Adipocyte (in vitro differentiated cells): ENCODE data around the gene COQ8A.

ENCODE experiments used
- DNase-seq: peaks from one replicate; pipeline ENCODE4 v3.0.0-alpha.2; 2015; ENCODE audit warnings: low read depth
- H3K27me3 ChIP-seq: replicated peaks from 2 replicates; pipeline ENCODE4 v1.7.0; 2013; ENCODE audit warnings: mild to moderate bottlenecking, low read length, moderate library complexity; ENCODE audit not compliant: control insufficient read depth, insufficient read depth
- H3K36me3 ChIP-seq: 2 replicates; pipeline ENCODE4 v1.7.0; 2013; ENCODE audit warnings: low read length, mild to moderate bottlenecking, moderate library complexity; ENCODE audit not compliant: control insufficient read depth, insufficient read depth, severe bottlenecking
- H3K4me1 ChIP-seq: 2 replicates; pipeline ENCODE4 v1.7.0; 2013; ENCODE audit warnings: mild to moderate bottlenecking, low read length, moderate library complexity; ENCODE audit not compliant: control insufficient read depth, insufficient read depth
- H3K4me3 ChIP-seq: 2 replicates; pipeline ENCODE4 v1.7.0; 2013; ENCODE audit warnings: mild to moderate bottlenecking, low read length, moderate library complexity
- H3K9ac ChIP-seq: 2 replicates; pipeline ENCODE4 v1.7.0; 2013; ENCODE audit warnings: mild to moderate bottlenecking, low read length, moderate library complexity
- H3K9me3 ChIP-seq: 2 replicates; pipeline ENCODE4 v1.7.0; 2013; ENCODE audit warnings: mild to moderate bottlenecking, low read length, moderate library complexity; ENCODE audit not compliant: control insufficient read depth

The COQ8A gene

DNA sequence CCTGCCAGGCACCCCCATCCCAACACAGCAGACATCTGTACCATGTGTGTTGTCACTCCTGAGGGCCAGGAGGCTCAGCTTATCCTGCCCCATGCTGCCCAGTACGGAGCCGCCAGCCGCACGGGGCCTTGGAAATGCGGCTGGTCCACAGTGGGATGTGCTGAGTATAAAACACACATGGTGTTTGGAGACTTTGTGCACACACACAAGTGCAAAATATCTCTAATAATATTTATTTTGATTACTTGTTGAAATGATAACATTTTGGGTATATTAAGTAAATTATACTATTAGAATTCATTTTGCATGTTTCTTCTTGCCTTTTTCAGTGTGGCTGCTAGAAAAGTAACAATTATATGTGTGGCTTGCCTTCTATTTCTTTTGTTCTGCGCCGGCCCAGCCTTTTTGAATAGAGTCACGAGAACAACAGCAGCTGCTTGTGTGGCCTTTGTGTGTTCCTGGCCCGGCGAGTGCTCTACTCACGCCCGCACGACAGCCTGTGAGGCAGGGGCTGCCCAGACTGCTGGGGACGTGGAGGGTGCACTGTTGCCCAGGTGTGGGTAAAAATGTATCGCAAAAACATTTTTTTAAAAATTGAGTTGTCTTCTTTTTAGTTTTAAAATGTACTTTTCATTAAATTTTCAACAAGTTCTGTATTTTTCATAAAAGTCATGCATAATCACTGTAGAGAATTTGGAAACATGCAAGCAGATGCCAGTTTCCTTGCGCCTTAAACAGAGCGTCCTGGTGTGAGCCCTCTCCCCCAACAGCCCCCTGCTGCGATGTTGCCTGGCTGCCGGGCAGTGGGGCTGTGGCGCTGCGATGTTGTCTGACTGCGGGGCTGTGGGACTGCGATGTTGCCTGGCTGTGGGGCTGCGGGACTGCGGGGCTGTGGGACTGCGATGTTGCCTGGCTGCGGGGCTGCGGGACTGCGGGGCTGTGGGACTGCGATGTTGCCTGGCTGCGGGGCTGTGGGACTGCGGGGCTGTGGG, 35.5 kb downstream of the COQ8A start:
- H3K9me3 ChIP-seq = peaks cover 11% of the 10 kb centered on the region
- H3K4me1 ChIP-seq = peaks cover 49% of the 10 kb centered on the region
- H3K4me3 ChIP-seq = no peak overlapping the region
- DNase-seq = no peak
- peaks cover 24% of the 10 kb centered on the region for H3K36me3 ChIP-seq
- H3K9ac ChIP-seq = peak overlapping the region; percentile 84
- no peaks in the 10 kb centered on the region for H3K27me3 ChIP-seq

DNA sequence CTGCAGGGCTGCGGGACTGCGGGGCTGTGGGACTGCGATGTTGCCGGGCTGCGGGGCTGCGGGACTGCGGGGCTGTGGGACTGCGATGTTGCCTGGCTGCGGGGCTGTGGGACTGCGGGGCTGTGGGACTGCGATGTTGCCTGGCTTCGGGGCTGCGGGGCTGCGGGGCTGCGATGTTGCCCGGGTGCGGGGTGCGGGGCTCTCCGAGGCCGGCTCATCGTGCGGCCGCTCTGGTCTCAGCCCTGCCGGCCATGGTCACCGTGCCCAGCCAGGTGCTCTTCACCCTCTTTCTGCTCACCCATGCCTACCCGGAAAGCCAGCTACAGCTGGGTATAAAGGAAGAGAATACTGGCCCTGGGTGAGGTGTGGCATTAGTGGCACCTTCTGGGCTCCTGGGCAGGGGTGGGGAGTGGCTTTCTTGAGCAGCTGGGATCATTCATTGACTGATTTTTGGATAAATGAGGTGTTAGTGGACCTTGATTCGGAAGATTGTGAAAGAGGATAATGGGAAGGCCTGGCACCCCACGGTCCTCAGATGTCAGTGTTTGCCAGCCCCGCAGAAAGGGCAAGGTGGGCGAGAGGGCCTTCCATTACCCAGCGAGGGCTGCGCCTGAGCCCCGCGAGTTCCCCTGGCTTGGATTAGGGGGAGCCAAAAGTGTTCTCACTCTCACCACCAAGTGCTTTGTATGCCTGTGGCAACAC, 36.3 kb downstream of the COQ8A start:
- Histone ChIP-seq H3K4me3 (no peak overlapping the region), H3K9me3 (peaks cover 10% of the 10 kb centered on the region), H3K27me3 (no peaks in the 10 kb centered on the region), H3K9ac (no peak overlapping the region), H3K36me3 (peaks cover 22% of the 10 kb centered on the region), H3K4me1 (peaks cover 52% of the 10 kb centered on the region)
- no peak for DNase-seq

DNA sequence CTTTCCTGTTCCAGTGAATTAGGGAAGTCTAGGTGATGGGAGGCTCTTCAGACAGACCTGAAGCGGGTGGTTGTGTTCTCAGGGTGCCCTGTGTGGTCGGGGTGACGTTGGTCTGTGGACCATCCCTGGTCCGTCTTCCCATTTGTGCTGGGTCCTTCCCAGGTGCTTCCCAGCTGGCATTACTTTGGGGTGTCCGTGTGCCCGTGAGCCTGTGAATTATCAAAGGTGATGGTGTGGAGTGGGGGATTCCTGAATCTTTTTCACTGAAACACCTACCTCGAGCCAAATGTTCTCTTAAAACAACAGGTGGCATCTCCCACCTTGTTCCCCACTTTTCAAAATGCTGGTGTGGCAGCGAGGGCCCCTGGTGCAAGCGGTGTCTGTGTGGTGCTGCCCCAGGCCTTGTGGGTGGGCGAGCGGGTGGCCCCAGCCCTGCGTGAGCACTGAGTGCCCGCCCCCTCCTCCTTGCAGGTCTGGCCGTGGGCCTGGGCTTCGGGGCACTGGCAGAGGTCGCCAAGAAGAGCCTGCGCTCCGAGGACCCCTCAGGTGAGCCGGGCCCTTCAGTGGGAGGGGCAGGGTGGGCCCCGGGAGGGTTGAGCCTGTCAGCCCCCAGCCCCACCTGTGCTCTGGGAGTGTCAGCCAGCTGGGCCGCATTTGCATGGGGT, 37.0 kb downstream of the COQ8A start:
- H3K4me3 ChIP-seq = no peak overlapping the region
- H3K9me3 ChIP-seq = peaks cover 3% of the 10 kb centered on the region
- no peak overlapping the region for H3K9ac ChIP-seq
- H3K36me3 ChIP-seq = peaks cover 16% of the 10 kb centered on the region
- H3K27me3 ChIP-seq = no peaks in the 10 kb centered on the region
- no peak for DNase-seq
- peaks cover 52% of the 10 kb centered on the region for H3K4me1 ChIP-seq

GRCh38 chr1:226977643-226978431, 37.7 kb downstream of the COQ8A start:
- DNase-seq = no peak

GRCh38 chr1:226978432-226979114, 38.5 kb downstream of the COQ8A start:
- Histone ChIP-seq H3K4me1 (peaks cover 42% of the 10 kb centered on the region), H3K9me3 (no peaks in the 10 kb centered on the region), H3K36me3 (peaks cover 24% of the 10 kb centered on the region), H3K9ac (no peak overlapping the region), H3K4me3 (no peak overlapping the region), H3K27me3 (no peaks in the 10 kb centered on the region)
- DNase-seq = no peak

More at GRCh38 chr1:226977643-226978431, 37.7 kb downstream of the COQ8A start:
- no peak overlapping the region for H3K9ac ChIP-seq
- no peak overlapping the region for H3K4me3 ChIP-seq
- H3K9me3 ChIP-seq = no peaks in the 10 kb centered on the region
- no peaks in the 10 kb centered on the region for H3K27me3 ChIP-seq
- peaks cover 19% of the 10 kb centered on the region for H3K36me3 ChIP-seq
- peaks cover 50% of the 10 kb centered on the region for H3K4me1 ChIP-seq

DNA sequence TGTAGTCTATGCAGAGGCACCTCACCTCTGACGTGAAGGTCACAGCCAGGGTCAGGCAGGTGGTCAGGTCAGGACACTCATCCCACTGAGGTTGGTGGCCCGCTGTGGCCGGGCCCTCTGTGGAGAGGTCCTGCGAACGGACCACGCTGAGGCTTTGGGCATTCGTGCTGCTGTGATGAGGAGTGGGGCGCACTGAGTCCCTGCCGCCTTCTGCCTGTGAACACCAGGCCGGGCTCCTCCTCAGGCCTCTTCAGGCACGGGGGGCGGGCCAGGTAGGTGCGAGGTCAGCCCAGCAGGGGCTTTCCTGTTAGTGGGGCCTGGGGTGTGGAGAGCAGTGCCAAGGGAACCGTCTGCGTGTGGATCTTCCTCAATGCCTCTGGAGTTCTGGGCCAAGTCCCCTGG, 39.0 kb downstream of the COQ8A start:
- DNase-seq = no peak

DNA sequence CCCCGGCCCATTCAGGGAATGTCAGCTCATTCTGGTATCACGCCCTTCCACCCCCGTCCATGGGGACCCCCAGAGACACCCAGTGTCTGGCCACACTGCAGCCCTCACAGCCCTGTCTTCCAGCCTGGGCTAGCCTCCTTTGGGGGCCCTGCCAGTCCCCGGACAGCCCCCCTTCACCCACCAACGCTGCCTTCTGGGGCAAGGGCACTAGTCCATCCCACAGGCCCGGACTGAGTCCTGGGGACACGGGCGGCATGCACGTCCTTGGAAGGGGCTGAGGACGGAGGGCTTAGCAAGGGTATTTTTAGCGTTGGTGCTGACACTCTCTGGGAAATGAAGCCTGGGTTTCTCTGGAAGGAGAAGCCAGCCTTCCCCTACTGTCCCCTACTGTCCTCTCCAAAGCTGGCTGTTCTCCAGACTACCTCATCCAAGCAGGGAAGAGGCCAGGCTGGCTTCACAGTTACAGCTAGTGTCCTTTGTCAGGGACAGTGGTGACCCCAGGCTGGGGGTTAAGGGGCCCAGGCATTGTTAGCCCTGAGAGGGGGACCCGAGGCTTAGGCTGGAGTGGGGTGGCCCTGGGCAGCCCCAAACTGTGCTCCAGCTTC, 39.5 kb downstream of the COQ8A start:
- H3K27me3 ChIP-seq = no peaks in the 10 kb centered on the region
- no peak for DNase-seq
- no peak overlapping the region for H3K4me3 ChIP-seq
- peaks cover 32% of the 10 kb centered on the region for H3K4me1 ChIP-seq
- H3K36me3 ChIP-seq = peaks cover 24% of the 10 kb centered on the region
- peak overlapping the region; percentile 34 for H3K9ac ChIP-seq
- H3K9me3 ChIP-seq = no peaks in the 10 kb centered on the region

More for the DNA sequence above, 39.0 kb downstream of the COQ8A start:
- H3K9me3 ChIP-seq = no peaks in the 10 kb centered on the region
- peaks cover 37% of the 10 kb centered on the region for H3K4me1 ChIP-seq
- no peaks in the 10 kb centered on the region for H3K27me3 ChIP-seq
- peaks cover 24% of the 10 kb centered on the region for H3K36me3 ChIP-seq
- H3K9ac ChIP-seq = no peak overlapping the region
- H3K4me3 ChIP-seq = no peak overlapping the region

DNA sequence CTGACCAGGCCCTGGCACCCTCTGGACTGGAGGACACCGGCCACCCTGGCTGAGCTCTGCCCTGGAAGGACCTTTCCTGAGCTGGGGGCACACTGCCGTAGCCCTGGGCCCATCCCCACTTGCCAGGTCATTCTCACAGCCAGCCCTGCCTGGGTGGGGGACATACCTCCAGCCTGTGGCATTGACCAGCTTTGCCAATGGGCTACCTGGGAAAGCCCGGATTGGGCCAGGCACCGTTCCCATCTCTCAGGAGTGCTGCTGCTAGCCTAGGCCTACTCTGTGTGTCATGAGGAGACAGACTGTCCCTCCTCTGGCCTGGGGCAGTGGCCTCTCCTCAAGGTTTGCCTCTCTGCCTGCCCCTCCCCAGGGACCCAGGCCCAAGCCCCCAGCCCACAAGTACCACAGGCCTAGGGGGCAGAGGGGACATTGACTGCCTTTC, 40.0 kb downstream of the COQ8A start:
- H3K9me3 ChIP-seq = no peaks in the 10 kb centered on the region
- H3K27me3 ChIP-seq = no peaks in the 10 kb centered on the region
- H3K9ac ChIP-seq = peak overlapping the region; percentile 34
- H3K36me3 ChIP-seq = peaks cover 25% of the 10 kb centered on the region
- DNase-seq = no peak
- H3K4me3 ChIP-seq = no peak overlapping the region
- H3K4me1 ChIP-seq = peaks cover 27% of the 10 kb centered on the region

DNA sequence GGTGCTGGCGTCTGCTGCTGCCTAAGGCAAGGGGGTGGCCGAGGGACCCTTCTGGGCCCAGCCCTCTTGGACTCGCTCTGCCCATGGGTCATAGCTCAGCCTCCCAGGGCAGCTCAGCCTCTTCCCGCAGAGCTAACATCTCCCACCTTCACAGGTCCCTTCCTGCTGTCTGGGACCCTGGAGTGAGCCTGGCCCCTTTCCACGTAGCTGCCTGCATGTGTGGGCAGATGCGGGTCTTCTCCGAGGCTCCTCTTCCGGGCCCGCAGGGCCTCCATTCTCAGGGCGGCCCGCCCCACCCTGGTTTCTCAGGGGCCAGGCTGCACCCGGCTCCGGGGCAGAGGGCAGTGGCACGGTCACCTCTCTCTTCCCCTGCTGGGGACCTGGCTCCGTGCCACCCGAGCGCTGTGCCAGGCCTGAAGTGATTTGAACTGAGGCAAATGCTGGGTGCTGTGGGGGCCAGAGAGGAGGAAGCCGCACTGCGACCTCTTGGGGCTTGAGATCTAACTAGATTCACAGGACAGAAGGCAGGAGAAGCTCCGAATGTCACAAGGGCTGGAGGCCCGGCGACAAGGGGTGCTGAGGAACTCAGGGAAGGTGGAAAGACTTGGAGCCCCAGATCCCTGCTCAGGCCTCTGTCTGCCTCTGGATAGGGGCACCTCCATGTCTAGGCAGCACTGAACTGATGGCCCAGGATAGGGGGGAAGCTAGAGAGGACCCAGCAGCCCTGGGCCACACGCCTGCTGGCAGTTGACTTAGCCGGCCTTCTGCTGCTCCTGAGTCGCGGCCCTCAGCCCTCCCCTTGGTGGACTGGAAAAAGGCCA, 40.7 kb downstream of the COQ8A start:
- no peak overlapping the region for H3K4me3 ChIP-seq
- no peaks in the 10 kb centered on the region for H3K27me3 ChIP-seq
- peaks cover 31% of the 10 kb centered on the region for H3K36me3 ChIP-seq
- no peak for DNase-seq
- peaks cover 20% of the 10 kb centered on the region for H3K4me1 ChIP-seq
- H3K9me3 ChIP-seq = no peaks in the 10 kb centered on the region
- no peak overlapping the region for H3K9ac ChIP-seq
